Lower leg skin (tissue), 3 donors: Measurements from ENCODE around the gene TNF.

Experiments
- POLR2A ChIP-seq, 2 donors: fragments of 450-650 bp; IDR thresholded peaks; one replicate each; pipeline ENCODE4 v1.6.1; 2016 to 2017; ENCODE audit warnings: antibody characterized with exemption in 2 of 2, mild to moderate bottlenecking in 1 of 2, moderate library complexity in 1 of 2
- TF ChIP-seq, protein P1 (sequence below), 3 donors: fragments of 450-650 bp; IDR thresholded peaks; one replicate each; pipeline ENCODE4 v1.5.1; 2016; ENCODE audit warnings: antibody characterized with exemption in 3 of 3, mild to moderate bottlenecking in 3 of 3, moderate library complexity in 2 of 3

DNA sequence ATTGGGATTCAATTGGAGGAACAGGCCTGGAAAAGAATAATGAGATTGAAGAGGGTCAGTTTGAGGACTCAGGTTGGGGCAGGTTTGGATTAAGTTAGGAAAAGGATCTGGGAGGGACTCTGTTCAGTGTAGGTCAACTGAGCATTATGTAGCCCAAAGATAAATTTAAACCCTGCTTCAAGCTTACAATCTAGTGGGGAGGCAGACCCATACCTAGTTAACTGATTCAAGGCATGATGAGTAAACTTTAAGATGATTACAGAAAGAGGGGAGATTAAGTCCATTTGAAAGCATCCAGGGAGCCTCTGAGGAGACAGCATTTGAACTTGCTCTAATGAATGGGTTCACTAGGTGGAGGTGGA is 14.7 kb upstream of the TNF start:
- TF ChIP-seq POLR2A (IDR thresholded peaks at IDR 0.05), result no peak
- TF ChIP-seq, protein P1, sequence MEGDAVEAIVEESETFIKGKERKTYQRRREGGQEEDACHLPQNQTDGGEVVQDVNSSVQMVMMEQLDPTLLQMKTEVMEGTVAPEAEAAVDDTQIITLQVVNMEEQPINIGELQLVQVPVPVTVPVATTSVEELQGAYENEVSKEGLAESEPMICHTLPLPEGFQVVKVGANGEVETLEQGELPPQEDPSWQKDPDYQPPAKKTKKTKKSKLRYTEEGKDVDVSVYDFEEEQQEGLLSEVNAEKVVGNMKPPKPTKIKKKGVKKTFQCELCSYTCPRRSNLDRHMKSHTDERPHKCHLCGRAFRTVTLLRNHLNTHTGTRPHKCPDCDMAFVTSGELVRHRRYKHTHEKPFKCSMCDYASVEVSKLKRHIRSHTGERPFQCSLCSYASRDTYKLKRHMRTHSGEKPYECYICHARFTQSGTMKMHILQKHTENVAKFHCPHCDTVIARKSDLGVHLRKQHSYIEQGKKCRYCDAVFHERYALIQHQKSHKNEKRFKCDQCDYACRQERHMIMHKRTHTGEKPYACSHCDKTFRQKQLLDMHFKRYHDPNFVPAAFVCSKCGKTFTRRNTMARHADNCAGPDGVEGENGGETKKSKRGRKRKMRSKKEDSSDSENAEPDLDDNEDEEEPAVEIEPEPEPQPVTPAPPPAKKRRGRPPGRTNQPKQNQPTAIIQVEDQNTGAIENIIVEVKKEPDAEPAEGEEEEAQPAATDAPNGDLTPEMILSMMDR (IDR thresholded peaks at IDR 0.05), result no peak
